ENCODE data around the gene FMNL3. TPM values are rescaled to one million over a fixed set of nuclear protein-coding genes. Genes with fewer than 3 reads are reported as not detected.
"Not testable (repeated sequence)": the region's sequence is repeated elsewhere in the genome, so short reads cannot be mapped to it uniquely, and the experiment has no call there.

Gene FMNL3
- total RNA-seq, 2 donors from 2014 or later = 19.9 to 33.8 TPM

DNA sequence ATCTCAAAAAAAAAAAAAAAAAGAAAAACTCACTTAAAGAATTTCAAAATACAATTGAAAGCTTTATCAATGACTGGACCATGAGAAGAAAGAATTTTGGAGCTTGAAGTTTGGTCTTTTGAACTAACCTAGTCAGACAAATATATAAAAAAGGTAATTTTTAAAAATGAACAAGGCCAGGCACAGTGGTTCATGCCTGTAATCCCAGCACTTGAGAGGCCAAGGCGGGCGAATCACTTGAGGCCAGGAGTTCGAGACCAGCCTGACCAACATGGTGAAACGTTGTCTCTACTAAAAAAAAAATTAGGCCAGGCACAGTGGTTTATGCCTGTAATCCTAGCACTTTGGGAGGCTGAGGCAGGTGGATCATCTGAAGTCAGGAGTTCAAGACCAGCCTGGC lies 96.4 kb downstream of the FMNL3 start:
- H3K4me3 Mint-ChIP-seq; H3K9me3 Mint-ChIP-seq; H3K27ac Mint-ChIP-seq; H3K36me3 Mint-ChIP-seq (ENCODE audit: low read depth); H3K4me1 Mint-ChIP-seq; ATAC-seq (replicated peaks): not testable (repeated sequence)
- peaks cover 11% of the 10 kb centered on the region for H3K27me3 Mint-ChIP-seq

DNA sequence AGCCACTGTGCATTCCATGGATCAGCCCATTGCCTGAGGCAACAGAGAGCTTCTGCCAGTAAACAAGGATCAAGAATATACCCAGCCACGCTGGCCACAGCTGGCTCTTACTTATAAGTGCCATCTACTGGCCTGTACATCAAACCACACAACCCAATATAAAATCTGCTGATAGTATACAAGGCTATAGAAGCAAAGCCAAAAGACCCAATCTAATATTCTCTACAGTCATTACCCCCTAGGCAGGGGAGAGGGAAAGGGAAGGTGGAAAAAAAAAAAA lies 97.4 kb downstream of the FMNL3 start:
- Mint-ChIP-seq H3K27me3 (peaks cover 11% of the 10 kb centered on the region), H3K4me3 (no peak overlapping the region), H3K9me3 (no peaks in the 10 kb centered on the region), H3K36me3 (ENCODE audit: low read depth) (no peaks in the 10 kb centered on the region), H3K27ac (no peak overlapping the region), H3K4me1 (no peaks in the 10 kb centered on the region)
- no peak for ATAC-seq (replicated peaks)

DNA sequence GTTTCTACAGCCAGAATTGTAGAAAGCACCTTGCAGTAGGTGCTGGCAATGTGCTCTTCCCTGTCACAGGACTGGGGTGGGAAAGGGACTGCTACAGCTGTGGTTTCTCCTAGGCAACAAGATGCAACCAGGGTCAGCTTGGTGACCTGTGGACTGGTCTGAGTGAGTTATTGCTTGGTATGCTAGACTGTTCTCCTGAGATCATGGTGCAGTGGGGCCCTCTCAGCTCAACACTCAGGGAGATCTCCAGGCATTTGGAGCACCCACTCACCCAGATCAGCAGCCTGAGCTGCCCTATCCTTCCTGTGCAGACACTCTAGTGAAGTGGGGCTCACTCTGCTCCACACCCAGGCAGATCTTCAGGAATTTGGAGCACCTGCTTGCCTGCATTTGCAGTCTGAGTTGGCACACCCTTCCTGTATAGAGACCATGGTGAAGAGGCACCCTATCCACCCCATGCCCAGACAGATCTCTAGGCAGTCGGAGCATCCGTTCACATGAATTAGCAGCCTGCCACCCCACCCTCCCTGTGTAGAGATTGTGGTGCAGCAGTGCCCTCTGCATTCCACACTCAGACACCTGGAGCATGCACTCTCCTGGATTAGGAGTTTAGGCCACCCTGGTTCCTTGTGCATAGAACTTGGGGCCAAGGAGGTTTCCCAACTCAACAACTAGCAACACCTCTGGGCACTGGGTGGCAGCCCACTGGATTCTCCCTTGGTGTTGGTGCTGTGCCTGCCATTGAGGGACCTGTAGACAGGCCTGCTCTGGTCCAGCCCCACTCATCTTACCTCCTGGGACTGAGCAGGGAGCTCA lies 97.9 kb downstream of the FMNL3 start:
- no peaks in the 10 kb centered on the region for H3K36me3 Mint-ChIP-seq (ENCODE audit: low read depth)
- H3K4me3 Mint-ChIP-seq = no peak overlapping the region
- peaks cover 11% of the 10 kb centered on the region for H3K27me3 Mint-ChIP-seq
- no peak for ATAC-seq (replicated peaks)
- H3K27ac Mint-ChIP-seq = no peak overlapping the region
- H3K4me1 Mint-ChIP-seq = no peaks in the 10 kb centered on the region
- H3K9me3 Mint-ChIP-seq = no peaks in the 10 kb centered on the region

DNA sequence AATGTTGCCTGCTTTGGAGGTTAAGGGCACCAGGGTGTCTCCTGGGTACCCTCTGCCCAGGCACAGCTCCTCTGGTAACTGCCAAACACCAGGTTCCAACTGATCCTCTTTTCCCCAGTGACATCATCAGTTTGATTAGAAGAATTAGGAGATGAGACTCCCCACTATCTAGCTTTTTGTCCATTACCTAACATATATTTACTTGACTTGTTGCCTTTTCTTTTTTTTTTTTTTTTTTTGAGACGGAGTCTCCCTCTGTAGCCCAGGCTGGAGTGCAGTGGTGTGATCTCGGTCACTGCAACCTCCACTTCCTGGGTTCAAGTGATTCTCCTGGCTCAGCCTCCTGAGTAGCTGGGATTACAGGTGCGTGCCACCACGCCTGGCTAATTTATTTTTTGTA lies 101.7 kb downstream of the FMNL3 start, which contains the start of gene FAM186B:
Gene FAM186B (minus strand): TSS at position 101 of the 400 bp plus-strand sequence. CDS start 162 bp downstream, outside the sequence.
- not testable (repeated sequence) for H3K4me1 Mint-ChIP-seq; H3K27me3 Mint-ChIP-seq; H3K9me3 Mint-ChIP-seq; H3K4me3 Mint-ChIP-seq; H3K27ac Mint-ChIP-seq; ATAC-seq (replicated peaks); H3K36me3 Mint-ChIP-seq (ENCODE audit: low read depth)

DNA sequence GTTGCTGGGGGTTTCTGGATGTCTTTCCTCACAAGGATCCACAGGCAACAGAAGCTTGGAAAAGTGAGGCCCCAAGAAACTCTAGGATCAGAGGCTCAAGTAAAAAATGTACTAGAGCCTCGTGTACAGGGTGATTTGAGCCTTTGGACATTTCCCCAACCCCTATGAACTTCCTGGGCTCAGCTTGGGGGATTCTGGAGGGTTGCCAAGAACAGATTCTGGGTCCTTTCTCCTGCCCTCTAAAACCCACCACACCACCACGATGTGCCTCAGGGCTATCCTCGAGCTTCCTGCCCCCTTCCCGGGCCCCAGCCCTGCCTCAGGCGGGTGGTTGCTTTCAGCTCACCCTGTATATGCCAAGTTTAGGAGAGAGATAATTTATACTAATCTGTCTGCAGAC lies 102.3 kb downstream of the FMNL3 start:
- peaks cover 4% of the 10 kb centered on the region for H3K27me3 Mint-ChIP-seq
- no peak for ATAC-seq (replicated peaks)
- H3K4me3 Mint-ChIP-seq = no peak overlapping the region
- no peaks in the 10 kb centered on the region for H3K36me3 Mint-ChIP-seq (ENCODE audit: low read depth)
- H3K27ac Mint-ChIP-seq = no peak overlapping the region
- no peaks in the 10 kb centered on the region for H3K4me1 Mint-ChIP-seq
- no peaks in the 10 kb centered on the region for H3K9me3 Mint-ChIP-seq

DNA sequence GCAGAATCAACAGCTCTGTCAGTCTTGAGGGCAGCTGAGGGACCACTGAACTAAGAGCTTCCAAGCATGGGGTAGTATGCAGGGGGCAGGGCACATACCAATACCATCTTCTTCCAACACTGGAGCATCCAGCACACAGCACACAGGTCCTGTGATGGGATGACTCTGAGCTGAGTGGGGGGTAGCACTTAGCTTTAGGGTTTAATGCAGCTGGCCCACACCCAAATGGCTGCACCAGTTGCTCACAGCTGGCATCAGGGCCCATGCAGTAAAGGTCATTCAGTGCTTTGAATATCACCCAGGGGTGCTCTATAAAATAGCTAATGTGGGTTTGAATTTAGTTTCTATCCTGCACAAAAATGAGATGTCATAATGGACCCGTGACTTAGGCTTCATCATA lies 103.5 kb downstream of the FMNL3 start:
- ATAC-seq (replicated peaks) = no peak
- Mint-ChIP-seq H3K27me3 (peaks cover 3% of the 10 kb centered on the region), H3K9me3 (no peaks in the 10 kb centered on the region), H3K27ac (no peak overlapping the region), H3K4me1 (no peaks in the 10 kb centered on the region), H3K36me3 (ENCODE audit: low read depth) (no peaks in the 10 kb centered on the region), H3K4me3 (no peak overlapping the region)

DNA sequence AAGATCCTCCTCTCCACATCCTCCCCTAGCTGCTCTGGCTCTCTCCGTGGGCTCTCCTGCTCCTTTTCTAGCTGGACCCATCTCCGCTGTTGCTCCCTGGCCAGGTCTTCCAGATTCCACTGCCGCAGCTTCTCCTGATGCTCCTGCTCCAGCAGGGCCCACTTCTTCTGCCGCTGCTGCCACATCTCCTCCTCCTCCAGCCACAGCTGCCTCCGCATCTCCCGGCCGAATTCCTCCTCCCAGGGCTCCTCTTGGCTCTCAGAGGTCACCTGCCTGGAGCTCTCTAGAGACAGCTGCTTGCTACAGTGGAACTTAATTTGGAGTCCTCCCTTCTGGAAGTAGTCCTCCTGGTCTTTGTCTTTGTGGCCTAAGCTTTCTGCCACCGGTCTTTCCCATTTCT lies 107.2 kb downstream of the FMNL3 start:
- H3K27ac Mint-ChIP-seq = no peak overlapping the region
- H3K4me1 Mint-ChIP-seq = no peaks in the 10 kb centered on the region
- no peaks in the 10 kb centered on the region for H3K9me3 Mint-ChIP-seq
- H3K27me3 Mint-ChIP-seq = no peaks in the 10 kb centered on the region
- ATAC-seq (replicated peaks) = no peak
- H3K36me3 Mint-ChIP-seq (ENCODE audit: low read depth) = no peaks in the 10 kb centered on the region
- H3K4me3 Mint-ChIP-seq = no peak overlapping the region

DNA sequence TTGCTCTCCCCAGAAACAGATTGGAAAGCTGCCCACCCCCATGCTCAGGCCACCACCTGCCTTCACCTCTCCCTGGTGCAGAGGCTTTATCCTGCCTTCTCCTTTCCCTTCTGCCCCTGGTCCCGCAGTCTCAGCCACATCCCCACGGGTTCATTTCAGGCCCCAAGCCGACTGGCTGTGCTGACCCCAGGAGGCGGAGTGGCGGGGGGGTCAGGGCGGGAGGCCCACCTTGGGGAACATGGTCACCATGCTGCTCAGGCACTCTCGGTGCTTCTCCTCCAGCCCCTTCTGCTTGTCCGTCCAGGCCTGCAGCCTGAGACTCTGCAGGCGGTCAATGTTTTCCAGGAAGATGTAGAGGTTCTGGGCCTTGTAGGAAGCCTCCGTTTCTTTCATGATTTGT lies 108.7 kb downstream of the FMNL3 start:
- no peaks in the 10 kb centered on the region for H3K4me1 Mint-ChIP-seq
- no peaks in the 10 kb centered on the region for H3K36me3 Mint-ChIP-seq (ENCODE audit: low read depth)
- H3K27me3 Mint-ChIP-seq = no peaks in the 10 kb centered on the region
- H3K27ac Mint-ChIP-seq = no peak overlapping the region
- no peaks in the 10 kb centered on the region for H3K9me3 Mint-ChIP-seq
- ATAC-seq (replicated peaks) = no peak
- H3K4me3 Mint-ChIP-seq = no peak overlapping the region

DNA sequence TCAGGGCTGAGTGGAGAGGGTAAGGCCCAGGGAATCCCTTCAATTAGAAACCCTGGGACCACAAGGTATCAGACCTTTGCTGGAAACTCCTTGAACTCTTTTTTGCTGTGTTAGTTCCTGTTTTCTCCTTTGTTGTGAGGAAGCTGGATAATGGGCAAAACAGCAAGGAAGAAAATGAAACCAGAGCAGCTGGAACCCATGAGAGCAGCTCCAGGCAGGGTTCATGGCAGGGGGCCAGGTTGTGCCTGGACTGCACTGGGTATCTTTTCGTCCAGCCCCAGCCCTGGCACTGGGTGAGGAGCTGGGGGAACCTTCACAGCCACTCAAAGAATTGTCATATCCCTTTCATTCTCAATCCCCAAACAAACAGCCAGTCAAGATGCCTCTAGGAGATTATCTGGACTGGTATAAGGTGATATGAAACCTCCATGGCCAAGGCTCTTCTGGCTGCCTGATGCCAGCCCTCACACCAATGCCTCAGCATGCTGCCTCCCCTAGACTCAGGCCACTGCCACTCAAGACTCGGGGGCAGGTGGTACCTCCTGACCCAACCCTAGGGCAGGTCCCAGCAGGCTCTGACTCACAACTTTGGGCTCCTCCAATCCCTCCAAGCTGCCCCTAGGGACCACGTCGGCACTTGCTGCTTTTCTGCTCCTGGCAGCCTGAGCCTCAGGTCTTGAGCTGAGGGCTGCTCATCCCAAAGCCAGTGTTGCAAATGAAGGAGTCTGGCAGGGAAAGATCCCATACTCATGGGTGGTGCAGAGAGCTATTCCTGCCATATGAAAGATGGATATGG lies 118.3 kb downstream of the FMNL3 start:
- Mint-ChIP-seq H3K9me3 (peaks cover 4% of the 10 kb centered on the region), H3K4me3 (no peak overlapping the region), H3K27me3 (no peaks in the 10 kb centered on the region), H3K36me3 (ENCODE audit: low read depth) (no peaks in the 10 kb centered on the region), H3K27ac (no peak overlapping the region), H3K4me1 (no peaks in the 10 kb centered on the region)
- no peak for ATAC-seq (replicated peaks)

DNA sequence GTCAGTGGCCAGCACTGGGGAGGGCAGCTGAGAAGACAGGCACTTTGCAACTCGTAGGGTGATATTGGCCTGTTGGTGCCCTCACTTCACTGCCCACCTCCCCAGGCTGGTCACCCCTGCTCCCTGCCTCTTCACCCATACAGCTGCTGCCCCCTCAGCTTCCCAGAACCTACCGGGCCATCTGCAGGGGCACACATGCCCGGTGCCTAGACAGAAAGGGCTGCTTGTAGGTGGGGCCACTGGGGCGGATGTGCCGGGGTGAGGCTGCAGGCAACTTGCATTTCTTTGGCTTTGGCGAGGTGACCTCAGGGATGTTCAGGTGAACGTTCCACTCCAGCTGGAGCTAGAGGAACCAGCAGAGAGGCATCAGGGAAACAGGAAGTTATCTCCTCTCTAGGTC lies 118.9 kb downstream of the FMNL3 start:
- Mint-ChIP-seq H3K27me3 (no peaks in the 10 kb centered on the region), H3K4me1 (no peaks in the 10 kb centered on the region), H3K36me3 (ENCODE audit: low read depth) (no peaks in the 10 kb centered on the region), H3K27ac (no peak overlapping the region), H3K4me3 (no peak overlapping the region), H3K9me3 (peaks cover 4% of the 10 kb centered on the region)
- no peak for ATAC-seq (replicated peaks)

DNA sequence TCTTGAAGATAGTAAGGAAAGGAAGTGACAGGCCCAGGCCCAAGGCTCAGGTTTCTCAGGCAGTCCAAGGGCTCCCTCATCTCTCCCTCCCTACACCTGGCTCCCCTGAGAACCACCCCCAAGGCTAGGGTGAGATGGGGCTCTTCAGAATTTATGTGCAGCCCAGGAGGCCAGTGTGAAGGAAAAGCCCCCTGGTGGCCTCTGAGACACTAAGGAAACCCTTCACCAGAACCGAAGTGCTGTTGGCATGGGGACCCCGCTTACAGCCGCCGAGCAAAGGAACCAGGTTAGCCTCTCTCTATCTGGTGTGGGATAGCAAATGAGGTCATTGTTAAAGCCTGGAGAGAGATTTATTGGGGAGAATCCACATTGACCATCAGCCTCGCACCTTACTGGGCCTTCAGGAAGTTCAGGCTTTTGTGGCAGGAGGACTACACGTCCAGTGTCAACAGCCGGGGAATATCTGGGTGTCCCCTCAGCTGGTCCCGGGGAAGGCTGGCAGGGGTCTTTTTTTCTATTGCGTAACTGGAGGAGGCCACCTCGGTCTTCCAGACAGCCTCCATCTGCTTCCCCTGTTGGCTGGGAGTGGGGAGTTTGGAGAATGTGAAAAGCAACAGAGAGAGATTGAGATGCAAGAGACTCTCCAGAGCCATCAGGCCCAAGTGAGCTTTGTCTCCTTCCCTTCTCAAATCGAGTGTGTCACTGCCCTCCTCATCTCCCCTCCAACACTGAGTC lies 119.9 kb downstream of the FMNL3 start:
- ATAC-seq (replicated peaks) = no peak
- H3K27me3 Mint-ChIP-seq = no peaks in the 10 kb centered on the region
- no peak overlapping the region for H3K27ac Mint-ChIP-seq
- peaks cover 7% of the 10 kb centered on the region for H3K36me3 Mint-ChIP-seq (ENCODE audit: low read depth)
- peaks cover 4% of the 10 kb centered on the region for H3K9me3 Mint-ChIP-seq
- H3K4me3 Mint-ChIP-seq = no peak overlapping the region
- H3K4me1 Mint-ChIP-seq = no peaks in the 10 kb centered on the region

Other genes with a start within 250 kb of the FMNL3 start
- gene KCNH3, start 168.4 kb downstream of the FMNL3 start, total RNA-seq = 1 to 10 TPM; 1.1 to 1.3 TPM
- gene MCRS1, start 139.3 kb downstream of the FMNL3 start, total RNA-seq = 10 to 100 TPM; 31.6 to 54.8 TPM
- under 1 TPM in 1 of 2 donors, not detected in 1; 0.11 TPM for gene FAM186B, start 101.8 kb downstream of the FMNL3 start, total RNA-seq
- 1 to 10 TPM; 7.7 to 8.2 TPM for gene PRPF40B, start 83.8 kb downstream of the FMNL3 start, total RNA-seq
- gene TMBIM6, start 34.2 kb upstream of the FMNL3 start, total RNA-seq = 100 to 1,000 TPM; 407 to 411 TPM
- 1 to 10 TPM; 1.2 to 2.4 TPM for gene NCKAP5L, start 121.0 kb upstream of the FMNL3 start, total RNA-seq
- 1 to 10 TPM; 3.4 to 5.1 TPM for gene BCDIN3D, start 135.7 kb upstream of the FMNL3 start, total RNA-seq
- 1 to 10 TPM in 1 of 2 donors, under 1 TPM in 1; 0.73 to 1.6 TPM for gene FAIM2, start 196.5 kb upstream of the FMNL3 start, total RNA-seq
- not detected for gene AQP2, start 243.3 kb upstream of the FMNL3 start, total RNA-seq

All from activated T-helper 17 cell treated with anti-CD3 and anti-CD28 coated beads, Interleukin-2, amount 50 U/mL, for 72 hours (primary cell).